C4-2B (cell line): ENCODE results near the gene SURF4.

ENCODE experiments used
- ZFX ChIP-seq: fragments of 450-650 bp; IDR thresholded peaks from 2 replicates; pipeline ENCODE4 v1.6.1; 2017
- TF ChIP-seq, protein P1 (sequence below): fragments of 450-650 bp; conservative IDR thresholded peaks from 2 replicates; pipeline ENCODE4 v1.5.1; 2017; ENCODE audit warnings: mild to moderate bottlenecking

- TF ChIP-seq, protein P1, sequence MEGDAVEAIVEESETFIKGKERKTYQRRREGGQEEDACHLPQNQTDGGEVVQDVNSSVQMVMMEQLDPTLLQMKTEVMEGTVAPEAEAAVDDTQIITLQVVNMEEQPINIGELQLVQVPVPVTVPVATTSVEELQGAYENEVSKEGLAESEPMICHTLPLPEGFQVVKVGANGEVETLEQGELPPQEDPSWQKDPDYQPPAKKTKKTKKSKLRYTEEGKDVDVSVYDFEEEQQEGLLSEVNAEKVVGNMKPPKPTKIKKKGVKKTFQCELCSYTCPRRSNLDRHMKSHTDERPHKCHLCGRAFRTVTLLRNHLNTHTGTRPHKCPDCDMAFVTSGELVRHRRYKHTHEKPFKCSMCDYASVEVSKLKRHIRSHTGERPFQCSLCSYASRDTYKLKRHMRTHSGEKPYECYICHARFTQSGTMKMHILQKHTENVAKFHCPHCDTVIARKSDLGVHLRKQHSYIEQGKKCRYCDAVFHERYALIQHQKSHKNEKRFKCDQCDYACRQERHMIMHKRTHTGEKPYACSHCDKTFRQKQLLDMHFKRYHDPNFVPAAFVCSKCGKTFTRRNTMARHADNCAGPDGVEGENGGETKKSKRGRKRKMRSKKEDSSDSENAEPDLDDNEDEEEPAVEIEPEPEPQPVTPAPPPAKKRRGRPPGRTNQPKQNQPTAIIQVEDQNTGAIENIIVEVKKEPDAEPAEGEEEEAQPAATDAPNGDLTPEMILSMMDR: no peak
- TF ChIP-seq ZFX: no peak
Observed at GRCh38 chr9:133361507-133362092, 14.3 kb downstream of the SURF4 start.
